Tibial nerve (tissue), 4 donors: ENCODE measurements around the gene NOS1AP. TPM values are rescaled to one million over a fixed set of nuclear protein-coding genes. Genes with fewer than 3 reads are reported as not detected.
A peak's percentile ranks its signal among the peaks of the same experiment; 100 is the strongest.

Source experiments
- DNase-seq, 2 donors: peaks; one replicate each; pipeline ENCODE4 v3.0.0-alpha.2; 2019; ENCODE audit warnings: low spot score in 2 of 2
- H3K27ac ChIP-seq, 4 donors: fragments of 200-600 bp; sonication (generic) in 3 of 4; one replicate each; pipeline ENCODE4 v1.5.1; 2017 to 2019; ENCODE audit warnings: mild to moderate bottlenecking in 1 of 4
- H3K27me3 ChIP-seq, 2 donors: fragments of 200-600 bp; sonication (generic) in 1 of 2; one replicate each; pipeline versions ENCODE4 v1.5.1 to v1.6.0; 2017 to 2019
- H3K36me3 ChIP-seq, 3 donors: fragments of 200-600 bp; sonication (generic); one replicate each; pipeline ENCODE4 v1.5.1; 2018 to 2019
- H3K4me1 ChIP-seq, 4 donors: fragments of 200-600 bp; sonication (generic) in 3 of 4; one replicate each; pipeline ENCODE4 v1.5.1; 2017 to 2019
- H3K4me3 ChIP-seq, 4 donors: fragments of 200-600 bp; sonication (generic) in 3 of 4; one replicate each; pipeline ENCODE4 v1.5.1; 2017 to 2019; ENCODE audit warnings: mild to moderate bottlenecking in 1 of 4, moderate library complexity in 1 of 4
- H3K9me3 ChIP-seq, 4 donors: fragments of 200-600 bp; sonication (generic) in 3 of 4; one replicate each; pipeline ENCODE4 v1.5.1; 2017 to 2019
- CTCF ChIP-seq, 5 experiments: fragments of 200-600 bp in 3 of 5; fragments of 450-650 bp in 2 of 5; sonication (generic) in 3 of 5; IDR thresholded peaks; one replicate each; pipeline ENCODE4 v1.5.1; 2016 to 2019; ENCODE audit warnings: antibody characterized with exemption in 5 of 5, mild to moderate bottlenecking in 3 of 5, moderate library complexity in 2 of 5
- EP300 ChIP-seq, 2 donors: sonication (generic); formaldehyde crosslinking; IDR thresholded peaks; one replicate each; pipeline ENCODE4 v1.6.1; 2017; ENCODE audit warnings: antibody characterized with exemption in 2 of 2, mild to moderate bottlenecking in 1 of 2
- POLR2A ChIP-seq, 2 donors: fragments of 450-650 bp; IDR thresholded peaks; one replicate each; pipeline ENCODE4 v1.6.1; 2017; ENCODE audit warnings: antibody characterized with exemption in 2 of 2, mild to moderate bottlenecking in 2 of 2, moderate library complexity in 2 of 2
- WGBS, 2 donors: methylation state at CpG; one replicate each; pipeline ENCODE4 v1.1.5; 2018; 5-methylcytosine and 5-hydroxymethylcytosine counted together
- total RNA-seq, 4 donors: library from RNA; depleted of rRNA; stranded (reverse); fragments of >200 nt; gene quantifications; one replicate each; pipeline ENCODE4 v1.1.0, GENCODE V29; 2016

The NOS1AP gene
- total RNA-seq, 4 donors from 2014 or later: 2.7 to 11.2 (median 5.3) TPM

- 70 to 77% methylated on average over 4 of the region's 4 CpGs for WGBS, 2 donors
- DNase-seq: no peak
Measured at GRCh38 chr1:162182090-162182489, 112.6 kb downstream of the NOS1AP start.

GRCh38 chr1:162185314-162186025 is 116.0 kb downstream of the NOS1AP start:
- Histone ChIP-seq H3K36me3 (no peaks in the 10 kb centered on the region), H3K4me3 (no peak overlapping the region), H3K27ac (no peak overlapping the region), H3K9me3 (no peaks in the 10 kb centered on the region), H3K27me3 (no peaks in the 10 kb centered on the region), H3K4me1 (peaks cover 0 to 7% (median 2%) of the 10 kb centered on the region in 4 donors)
- no peak for TF ChIP-seq CTCF (IDR thresholded peaks at IDR 0.05)
- TF ChIP-seq POLR2A (IDR thresholded peaks at IDR 0.05): no peak
- no peak for TF ChIP-seq EP300 (IDR thresholded peaks at IDR 0.05)
- DNase-seq: no peak
- WGBS, 2 donors: 58 to 67% methylated on average over 4 of the region's 4 CpGs

More at GRCh38 chr1:162182090-162182489, 112.6 kb downstream of the NOS1AP start:
- Histone ChIP-seq H3K36me3 (no peaks in the 10 kb centered on the region), H3K4me1 (no peaks in the 10 kb centered on the region), H3K4me3 (no peak overlapping the region), H3K27ac (no peak overlapping the region), H3K9me3 (no peaks in the 10 kb centered on the region), H3K27me3 (no peaks in the 10 kb centered on the region)
- TF ChIP-seq CTCF (IDR thresholded peaks at IDR 0.05): no peak
- TF ChIP-seq POLR2A (IDR thresholded peaks at IDR 0.05): no peak
- no peak for TF ChIP-seq EP300 (IDR thresholded peaks at IDR 0.05)

DNA sequence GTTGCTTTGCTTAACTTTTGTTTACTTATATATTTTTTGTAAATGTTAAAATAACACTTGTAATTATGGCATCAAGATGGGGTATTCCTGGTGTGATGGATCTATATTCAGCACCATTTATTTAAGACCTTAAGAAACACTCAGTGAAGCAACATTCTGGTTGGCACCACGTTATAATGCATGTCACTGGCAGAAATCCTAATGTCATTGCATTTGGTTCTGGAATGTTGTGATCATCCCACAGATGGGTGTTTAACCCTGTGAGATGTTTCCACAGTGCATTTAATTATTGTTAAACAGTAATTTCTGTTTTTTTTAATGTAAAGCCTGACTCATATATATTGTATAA is 116.5 kb downstream of the NOS1AP start:
- peaks cover 0 to 7% (median 2%) of the 10 kb centered on the region in 4 donors for H3K4me1 ChIP-seq
- no peak overlapping the region for H3K4me3 ChIP-seq
- H3K27me3 ChIP-seq: no peaks in the 10 kb centered on the region
- no peak for DNase-seq
- no peak overlapping the region for H3K27ac ChIP-seq
- no peaks in the 10 kb centered on the region for H3K36me3 ChIP-seq
- no peaks in the 10 kb centered on the region for H3K9me3 ChIP-seq
- TF ChIP-seq CTCF (IDR thresholded peaks at IDR 0.05) (no peak), EP300 (IDR thresholded peaks at IDR 0.05) (no peak), POLR2A (IDR thresholded peaks at IDR 0.05) (no peak)
- WGBS, 2 donors: 0 to 15% methylated on average over 1 of the region's 1 CpG

GRCh38 chr1:162186406-162186805 is 116.9 kb downstream of the NOS1AP start:
- no peak for TF ChIP-seq EP300 (IDR thresholded peaks at IDR 0.05)
- no peak for TF ChIP-seq POLR2A (IDR thresholded peaks at IDR 0.05)
- no peak for TF ChIP-seq CTCF (IDR thresholded peaks at IDR 0.05)
- DNase-seq: no peak
- no peaks in the 10 kb centered on the region for H3K9me3 ChIP-seq
- H3K27ac ChIP-seq: no peak overlapping the region
- 61 to 88% methylated on average over 2 of the region's 2 CpGs for WGBS, 2 donors
- peaks cover 0 to 7% (median 2%) of the 10 kb centered on the region in 4 donors for H3K4me1 ChIP-seq
- H3K36me3 ChIP-seq: no peaks in the 10 kb centered on the region
- H3K27me3 ChIP-seq: no peaks in the 10 kb centered on the region
- H3K4me3 ChIP-seq: no peak overlapping the region

GRCh38 chr1:162187687-162188276 is 118.3 kb downstream of the NOS1AP start:
- TF ChIP-seq CTCF (IDR thresholded peaks at IDR 0.05): no peak
- TF ChIP-seq EP300 (IDR thresholded peaks at IDR 0.05): no peak
- no peak for TF ChIP-seq POLR2A (IDR thresholded peaks at IDR 0.05)
- Histone ChIP-seq H3K9me3 (no peaks in the 10 kb centered on the region), H3K27me3 (no peaks in the 10 kb centered on the region), H3K4me3 (no peak overlapping the region), H3K36me3 (no peaks in the 10 kb centered on the region), H3K27ac (peak overlapping the region in 1 of 4 donors; percentile 21), H3K4me1 (peaks cover 0 to 14% (median 2%) of the 10 kb centered on the region in 4 donors)
- DNase-seq: peak in 1 of 2 donors; percentile 29
- WGBS, 2 donors: 44 to 53% methylated on average over 1 of the region's 1 CpG
